ENCODE results near the gene FBN3.

GRCh38 chr19:8150998-8151766 is 1.8 kb upstream of the FBN3 start:
- TF ChIP-seq CTCF (IDR thresholded peaks at IDR 0.05 in 4 of 5, conservative IDR thresholded peaks at IDR 0.05 in 1 of 5), result no peak
- TF ChIP-seq POLR2A (IDR thresholded peaks at IDR 0.05), result no peak

Measured in gastrocnemius medialis (tissue), 4 donors.